Duodenal mucosa (tissue), 2 donors: ENCODE results near the gene MBNL2.

ENCODE experiments used
- H3K27ac ChIP-seq: one replicate; pipeline ENCODE4 v1.7.0; 2013; ENCODE audit warnings: low read depth, low read length
- H3K27me3 ChIP-seq, 2 donors: one replicate each; pipeline ENCODE4 v1.7.0; 2013; ENCODE audit warnings: low read length in 2 of 2, control low read depth in 1 of 2; ENCODE audit not compliant: insufficient read depth in 2 of 2, control insufficient read depth in 1 of 2
- H3K36me3 ChIP-seq, 2 donors: one replicate each; pipeline ENCODE4 v1.7.0; 2013; ENCODE audit warnings: low read length in 2 of 2, control low read depth in 1 of 2; ENCODE audit not compliant: insufficient read depth in 2 of 2, control insufficient read depth in 1 of 2
- H3K4me1 ChIP-seq, 2 donors: one replicate each; pipeline ENCODE4 v1.7.0; 2013; ENCODE audit warnings: low read length in 2 of 2, control low read depth in 1 of 2; ENCODE audit not compliant: insufficient read depth in 2 of 2, control insufficient read depth in 1 of 2
- H3K4me3 ChIP-seq, 2 donors: one replicate each; pipeline ENCODE4 v1.7.0; 2013; ENCODE audit warnings: low read length in 2 of 2, low read depth in 1 of 2
- H3K9ac ChIP-seq, 2 donors: one replicate each; pipeline ENCODE4 v1.7.0; 2013; ENCODE audit warnings: low read length in 2 of 2, low read depth in 1 of 2
- H3K9me3 ChIP-seq, 2 donors: one replicate each; pipeline ENCODE4 v1.7.0; 2013; ENCODE audit warnings: low read length in 2 of 2, control low read depth in 1 of 2; ENCODE audit not compliant: control insufficient read depth in 1 of 2

Gene MBNL2

DNA sequence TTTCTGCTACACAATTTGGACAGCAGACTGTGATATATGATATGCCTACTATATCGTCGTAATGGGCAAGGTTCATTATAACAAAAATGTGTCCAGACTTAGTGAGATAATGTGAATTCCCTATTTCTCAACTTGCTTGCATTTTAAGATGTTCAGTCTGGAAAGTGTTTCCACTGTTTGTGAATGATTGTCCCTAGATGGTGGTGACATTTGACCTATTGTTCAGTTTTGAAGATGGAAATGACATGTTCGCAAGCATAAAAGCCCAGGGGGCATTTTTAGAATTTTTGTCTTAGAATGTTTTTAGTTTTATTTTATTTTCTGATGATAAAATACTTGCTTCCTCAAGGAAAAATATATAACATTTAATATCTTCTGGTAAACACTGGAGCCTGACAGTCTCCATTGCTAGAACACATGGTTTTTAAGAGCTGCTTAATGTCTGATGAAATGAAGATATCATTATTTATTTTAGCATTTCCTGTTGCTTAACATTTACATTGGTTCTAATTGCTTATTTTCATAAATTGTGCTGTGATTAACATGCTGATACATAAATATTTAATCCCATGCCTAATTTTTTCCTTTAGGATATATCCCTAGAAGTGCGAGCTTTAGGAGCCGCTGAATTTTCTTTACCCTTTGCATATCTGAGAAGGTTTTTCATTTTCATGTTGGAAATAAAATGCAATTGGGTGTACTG lies 27.1 kb downstream of the MBNL2 start:
- Histone ChIP-seq H3K27me3 (no peaks in the 10 kb centered on the region), H3K4me1 (peaks cover 19 to 20% of the 10 kb centered on the region in 2 donors), H3K27ac (no peak overlapping the region), H3K9me3 (no peaks in the 10 kb centered on the region), H3K4me3 (no peak overlapping the region), H3K9ac (no peak overlapping the region), H3K36me3 (no peaks in the 10 kb centered on the region)

DNA sequence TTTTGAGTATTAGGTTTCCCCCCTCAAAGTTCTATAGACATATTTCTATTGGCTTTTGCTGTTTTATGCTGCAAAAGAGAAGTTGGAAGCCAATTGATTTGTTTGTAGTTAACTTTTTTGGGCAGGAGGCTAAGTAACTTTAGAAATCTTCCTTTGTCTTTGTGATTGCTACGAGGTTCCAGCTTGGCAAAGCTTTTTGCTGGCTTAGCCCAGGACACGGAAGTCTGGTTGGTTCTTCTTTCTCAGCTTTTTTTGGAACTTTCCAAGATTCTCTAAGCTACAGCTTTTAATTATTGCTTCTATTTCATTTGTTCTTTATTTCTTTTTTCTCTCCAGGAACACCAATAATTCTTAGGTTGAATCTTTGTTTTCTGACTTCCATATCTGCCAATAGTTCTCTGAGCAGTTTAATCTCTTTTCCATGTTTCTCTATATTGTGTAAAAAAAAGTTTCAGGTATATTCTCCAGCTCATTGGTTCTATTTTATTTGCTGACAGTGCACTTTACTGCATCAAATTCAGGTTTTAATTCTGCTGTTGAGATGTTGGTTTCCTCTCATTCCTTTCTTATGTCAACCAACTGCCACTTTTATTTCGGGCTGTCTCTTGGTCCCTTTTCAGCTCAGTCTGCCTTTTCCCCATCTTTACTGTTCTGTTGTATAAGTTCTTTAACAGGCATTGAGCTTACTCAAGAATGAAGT lies 27.8 kb downstream of the MBNL2 start:
- Histone ChIP-seq H3K9me3 (no peaks in the 10 kb centered on the region), H3K36me3 (no peaks in the 10 kb centered on the region), H3K9ac (no peak overlapping the region), H3K4me3 (no peak overlapping the region), H3K27me3 (no peaks in the 10 kb centered on the region), H3K27ac (no peak overlapping the region), H3K4me1 (peaks cover 14 to 15% of the 10 kb centered on the region in 2 donors)

DNA sequence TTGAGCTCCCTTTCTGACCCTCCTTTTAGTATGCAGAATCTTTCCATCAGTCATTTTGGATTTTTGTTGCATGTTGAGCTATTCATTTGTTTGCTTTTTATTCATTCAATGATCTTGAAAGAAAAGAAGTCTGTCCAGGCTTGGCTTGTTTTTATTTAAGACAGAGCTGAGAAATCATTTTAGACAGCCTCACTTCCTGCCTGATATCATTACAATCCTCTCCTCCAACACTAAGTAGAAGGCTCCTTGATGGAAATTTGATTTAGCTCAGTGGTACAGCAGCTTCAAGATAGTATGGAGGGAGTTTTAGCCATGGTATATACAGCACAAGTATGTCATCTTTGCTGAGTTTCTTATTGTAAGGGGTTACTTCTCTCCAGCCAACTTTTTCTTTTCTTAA lies 28.4 kb downstream of the MBNL2 start:
- Histone ChIP-seq H3K9me3 (no peaks in the 10 kb centered on the region), H3K27me3 (no peaks in the 10 kb centered on the region), H3K27ac (no peak overlapping the region), H3K36me3 (no peaks in the 10 kb centered on the region), H3K4me3 (no peak overlapping the region), H3K4me1 (peaks cover 8 to 9% of the 10 kb centered on the region in 2 donors), H3K9ac (no peak overlapping the region)

DNA sequence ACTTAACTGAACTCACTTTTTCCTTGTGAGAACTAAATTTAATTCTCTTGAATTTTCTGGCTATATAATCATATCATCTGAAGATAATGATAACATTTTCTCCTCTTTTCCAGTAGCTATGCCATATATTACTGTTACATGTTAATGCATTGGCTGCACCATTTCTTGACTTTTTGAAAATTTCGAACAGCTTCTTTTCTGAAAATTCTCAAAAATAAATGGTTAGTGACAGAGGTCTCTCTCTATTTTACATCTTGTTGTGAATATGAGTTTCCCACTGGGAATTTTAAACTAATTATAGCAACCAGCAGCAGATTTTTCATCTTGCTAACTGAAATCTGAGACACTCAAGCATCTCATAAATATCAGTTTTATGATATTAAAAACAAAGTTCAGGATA lies 30.6 kb downstream of the MBNL2 start:
- no peaks in the 10 kb centered on the region for H3K9me3 ChIP-seq
- peaks cover 17 to 21% of the 10 kb centered on the region in 2 donors for H3K4me1 ChIP-seq
- H3K4me3 ChIP-seq = no peak overlapping the region
- H3K27me3 ChIP-seq = no peaks in the 10 kb centered on the region
- no peak overlapping the region for H3K9ac ChIP-seq
- no peaks in the 10 kb centered on the region for H3K36me3 ChIP-seq
- no peak overlapping the region for H3K27ac ChIP-seq

DNA sequence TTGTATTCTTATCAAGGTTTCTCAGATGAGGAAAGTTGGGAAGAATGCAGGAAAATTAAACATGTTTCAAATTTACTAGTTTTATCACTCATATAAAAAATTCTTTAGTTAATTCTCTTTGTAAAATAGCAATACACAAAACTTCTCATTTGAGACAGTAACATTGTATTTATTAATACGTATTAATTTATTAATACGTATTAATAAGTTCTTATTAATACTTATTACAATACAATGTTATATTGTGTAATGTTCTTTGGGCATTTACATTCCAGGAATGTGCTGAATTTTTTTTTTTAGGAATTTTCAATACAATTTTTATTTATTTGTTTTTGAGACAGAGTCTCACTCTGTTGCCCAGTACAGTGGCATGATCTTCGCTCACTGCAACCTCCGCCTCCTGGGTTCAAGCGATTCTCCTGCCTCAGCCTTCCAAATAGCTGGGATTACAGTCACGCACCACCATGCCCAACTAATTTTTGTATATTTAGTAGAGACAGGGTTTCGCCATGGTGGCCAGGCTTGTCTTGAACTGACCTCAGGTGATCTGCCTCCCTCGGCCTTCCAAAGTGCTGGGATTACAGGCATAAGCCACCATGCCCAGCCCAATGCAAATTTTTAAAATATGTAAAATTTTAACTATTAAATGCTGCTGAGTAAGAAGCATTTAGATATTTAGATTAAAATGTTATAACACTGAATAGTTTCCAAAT lies 31.6 kb downstream of the MBNL2 start:
- H3K27ac ChIP-seq = no peak overlapping the region

DNA sequence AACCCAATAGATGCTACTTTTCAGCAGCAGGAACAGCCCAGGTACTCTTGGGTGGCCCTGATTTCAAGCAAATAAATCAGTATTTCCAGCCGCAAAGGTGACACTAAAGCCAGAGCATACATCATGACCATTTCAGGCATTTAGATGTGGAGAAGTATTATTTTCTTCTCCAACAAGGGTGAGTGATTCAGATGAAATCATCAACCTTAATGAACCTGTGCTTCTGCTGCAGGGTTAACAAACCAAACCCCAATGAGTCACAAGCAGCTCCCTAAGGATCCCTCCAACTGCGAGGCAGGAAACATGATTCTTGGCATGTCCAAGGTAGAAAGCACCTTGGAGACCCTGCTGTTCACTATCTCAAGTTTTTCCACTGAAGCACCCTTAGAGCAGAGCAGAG lies 32.7 kb downstream of the MBNL2 start:
- H3K36me3 ChIP-seq = no peaks in the 10 kb centered on the region
- no peaks in the 10 kb centered on the region for H3K27me3 ChIP-seq
- no peak overlapping the region for H3K9ac ChIP-seq
- H3K4me3 ChIP-seq = no peak overlapping the region
- H3K9me3 ChIP-seq = no peaks in the 10 kb centered on the region
- H3K4me1 ChIP-seq = peaks cover 28 to 35% of the 10 kb centered on the region in 2 donors
- H3K27ac ChIP-seq = no peak overlapping the region

More for the DNA sequence above, 31.6 kb downstream of the MBNL2 start:
- H3K9ac ChIP-seq = no peak overlapping the region
- H3K9me3 ChIP-seq = no peaks in the 10 kb centered on the region
- peaks cover 26 to 31% of the 10 kb centered on the region in 2 donors for H3K4me1 ChIP-seq
- H3K27me3 ChIP-seq = no peaks in the 10 kb centered on the region
- H3K36me3 ChIP-seq = no peaks in the 10 kb centered on the region
- H3K4me3 ChIP-seq = no peak overlapping the region

DNA sequence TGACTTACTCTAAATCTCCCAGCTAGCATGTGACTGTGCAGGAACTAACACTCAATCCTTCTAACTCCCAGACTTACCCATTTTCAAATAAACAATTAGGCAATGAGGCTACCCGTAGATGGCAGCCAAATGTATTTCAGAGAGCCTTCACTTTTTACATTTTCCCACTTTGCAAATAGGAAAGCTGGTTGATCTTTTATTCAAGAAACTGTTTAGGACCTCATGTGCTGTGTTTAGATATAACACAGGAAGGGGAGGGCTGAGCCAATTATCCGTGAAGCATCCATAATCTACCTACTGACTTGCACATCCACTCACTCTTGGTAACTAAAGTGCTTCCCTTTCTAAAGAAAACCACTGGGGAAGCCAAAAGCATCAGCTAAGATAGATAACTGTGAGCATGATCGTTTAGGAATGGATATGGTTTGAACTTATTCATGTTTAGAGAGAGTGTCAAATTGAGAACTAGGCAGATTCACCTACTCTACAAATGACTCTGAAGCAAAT lies 33.4 kb downstream of the MBNL2 start:
- Histone ChIP-seq H3K27me3 (no peaks in the 10 kb centered on the region), H3K9ac (no peak overlapping the region), H3K4me3 (no peak overlapping the region), H3K27ac (no peak overlapping the region), H3K36me3 (no peaks in the 10 kb centered on the region), H3K4me1 (peaks cover 30 to 42% of the 10 kb centered on the region in 2 donors), H3K9me3 (no peaks in the 10 kb centered on the region)

DNA sequence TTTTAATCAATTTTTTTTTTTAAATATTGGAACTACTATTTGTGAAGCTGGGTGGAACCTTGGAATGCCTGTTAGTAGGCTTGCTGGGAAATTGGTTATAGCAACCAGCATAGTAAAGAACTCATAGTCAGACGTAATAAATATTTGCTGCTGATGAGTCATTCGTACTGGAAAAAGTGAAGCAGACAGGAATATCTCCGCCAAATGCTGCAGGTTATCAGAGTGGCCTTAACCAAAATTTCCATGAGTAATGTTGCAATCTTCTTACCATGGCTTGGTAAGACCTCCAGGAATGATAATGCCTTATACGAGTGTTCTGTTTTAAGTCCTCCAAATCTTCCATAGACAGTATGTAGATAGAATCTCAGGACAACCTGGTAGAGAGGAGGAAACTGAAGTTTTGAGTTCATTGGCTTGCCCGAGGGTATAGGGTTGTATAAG lies 34.2 kb downstream of the MBNL2 start:
- Histone ChIP-seq H3K27me3 (no peaks in the 10 kb centered on the region), H3K36me3 (no peaks in the 10 kb centered on the region), H3K4me3 (no peak overlapping the region), H3K9me3 (no peaks in the 10 kb centered on the region), H3K27ac (no peak overlapping the region), H3K9ac (no peak overlapping the region), H3K4me1 (peaks cover 36 to 47% of the 10 kb centered on the region in 2 donors)

DNA sequence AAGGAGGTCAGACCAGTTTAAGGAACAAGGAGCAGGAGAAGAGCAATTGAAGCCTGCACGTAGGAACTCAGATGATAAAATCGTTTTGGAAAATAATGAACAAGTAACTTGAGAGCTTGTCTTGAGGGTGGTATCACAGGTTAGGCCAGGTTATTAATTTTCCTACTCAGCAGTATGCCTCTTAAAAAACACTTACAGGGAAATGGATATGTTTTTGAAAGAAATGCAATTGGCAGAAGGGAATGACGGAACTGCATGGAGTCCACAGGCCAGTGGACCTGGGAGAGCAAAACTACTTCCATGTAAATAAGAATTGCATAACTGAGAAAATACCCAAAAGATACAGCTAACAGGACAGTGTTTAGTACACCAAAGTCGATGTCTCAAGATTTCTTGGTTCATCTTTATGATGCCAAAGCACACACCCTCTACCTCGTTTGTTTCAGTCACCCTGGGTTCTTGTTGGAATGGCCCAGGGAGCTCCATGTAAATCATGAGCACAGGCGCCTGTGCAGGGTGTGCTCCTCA lies 35.2 kb downstream of the MBNL2 start:
- no peak overlapping the region for H3K4me3 ChIP-seq
- H3K27me3 ChIP-seq = no peaks in the 10 kb centered on the region
- H3K36me3 ChIP-seq = no peaks in the 10 kb centered on the region
- H3K9ac ChIP-seq = no peak overlapping the region
- peak overlapping the region; percentile 22 for H3K27ac ChIP-seq
- H3K4me1 ChIP-seq = peaks cover 43 to 55% of the 10 kb centered on the region in 2 donors
- H3K9me3 ChIP-seq = no peaks in the 10 kb centered on the region
